Gastrocnemius medialis (tissue), 4 donors: ENCODE results near the gene TRIM44.

Experiments
- CTCF ChIP-seq, 5 experiments: fragments of 450-650 bp in 3 of 5; fragments of 200-600 bp in 2 of 5; sonication (generic) in 2 of 5; IDR thresholded peaks in 4 of 5; conservative IDR thresholded peaks in 1 of 5; 1 replicate in 4 of 5; 2 replicates in 1 of 5; pipeline ENCODE4 v1.5.1; 2016 to 2019; ENCODE audit warnings: antibody characterized with exemption in 5 of 5, mild to moderate bottlenecking in 3 of 5, moderate library complexity in 3 of 5
- POLR2A ChIP-seq, 2 donors: fragments of 450-650 bp; IDR thresholded peaks; one replicate each; pipeline ENCODE4 v1.6.1; 2017; ENCODE audit warnings: antibody characterized with exemption in 2 of 2, mild to moderate bottlenecking in 2 of 2, moderate library complexity in 2 of 2

- TF ChIP-seq CTCF (IDR thresholded peaks at IDR 0.05 in 4 of 5, conservative IDR thresholded peaks at IDR 0.05 in 1 of 5) (no peak), POLR2A (IDR thresholded peaks at IDR 0.05) (no peak)
Measured at GRCh38 chr11:35621620-35622019, 41.0 kb upstream of the TRIM44 start.
